GM04503 (cell line): ENCODE measurements around the gene TTC28.
A peak's percentile ranks its signal among the peaks of the same experiment; 100 is the strongest.

Source experiments
- DNase-seq: peaks from one replicate; pipeline ENCODE4 v3.0.0-alpha.2; 2012; ENCODE audit warnings: low read depth

TTC28 gene

GRCh38 chr22:28021116-28021997, 658.3 kb downstream of the TTC28 start:
- no peak for DNase-seq

- DNase-seq: no peak
Measured at GRCh38 chr22:28019881-28020861, 659.5 kb downstream of the TTC28 start.

GRCh38 chr22:28019360-28019759, 660.3 kb downstream of the TTC28 start:
- DNase-seq: no peak

GRCh38 chr22:28018461-28018927, 661.1 kb downstream of the TTC28 start:
- no peak for DNase-seq

GRCh38 chr22:28017859-28018258, 661.8 kb downstream of the TTC28 start:
- no peak for DNase-seq

GRCh38 chr22:28017558-28017820, 662.2 kb downstream of the TTC28 start:
- no peak for DNase-seq

GRCh38 chr22:28016781-28017557, 662.7 kb downstream of the TTC28 start:
- DNase-seq: no peak

GRCh38 chr22:28015676-28016601, 663.7 kb downstream of the TTC28 start:
- DNase-seq: no peak

GRCh38 chr22:28015046-28015425, 664.6 kb downstream of the TTC28 start:
- DNase-seq: no peak

GRCh38 chr22:28014211-28015045, 665.2 kb downstream of the TTC28 start:
- no peak for DNase-seq

- DNase-seq: no peak
Measured at GRCh38 chr22:28013611-28014010, 666.0 kb downstream of the TTC28 start.

- no peak for DNase-seq
Measured at GRCh38 chr22:28012832-28013460, 666.7 kb downstream of the TTC28 start.

GRCh38 chr22:28009272-28009827, 670.3 kb downstream of the TTC28 start:
- peak; percentile 39 for DNase-seq

GRCh38 chr22:28008649-28009048, 671.0 kb downstream of the TTC28 start:
- no peak for DNase-seq

- DNase-seq: no peak
Measured at GRCh38 chr22:28008056-28008455, 671.6 kb downstream of the TTC28 start.

- DNase-seq: no peak
Measured at GRCh38 chr22:28006271-28006670, 673.4 kb downstream of the TTC28 start.

GRCh38 chr22:28005513-28005912, 674.1 kb downstream of the TTC28 start:
- DNase-seq: no peak

GRCh38 chr22:28004021-28004420, 675.6 kb downstream of the TTC28 start:
- no peak for DNase-seq

- DNase-seq: no peak
Measured at GRCh38 chr22:28002863-28003565, 676.6 kb downstream of the TTC28 start.
